ENCODE measurements around the gene C17orf107.

The C17orf107 gene

DNA sequence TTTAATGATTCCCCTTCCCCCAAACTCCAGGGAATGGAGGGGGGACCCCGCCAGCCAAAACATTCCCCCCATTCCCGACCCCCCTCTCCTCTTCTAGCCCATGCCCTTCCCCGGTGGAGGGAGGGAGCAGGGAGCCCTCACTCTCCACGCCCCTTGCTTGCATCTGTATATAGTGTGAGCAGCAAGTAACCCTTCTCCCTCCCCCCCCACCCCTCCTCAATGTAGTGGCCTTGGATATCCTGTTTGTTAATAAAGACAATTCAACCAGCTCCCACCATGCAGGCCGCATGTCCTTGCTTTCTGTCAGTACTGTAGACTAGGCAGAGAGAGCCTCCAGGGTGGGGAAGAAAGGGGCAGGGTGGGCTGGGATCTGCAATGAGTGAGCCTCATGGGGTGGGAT is 1.6 kb upstream of the C17orf107 start:
- TF ChIP-seq CTCF (IDR thresholded peaks at IDR 0.05; ENCODE audit: control extremely low read depth, extremely low read depth, low read depth, missing control alignments): no peak
- ChIA-PET CTCF (interaction anchor here (0.8 to 3.2 kb wide), 3 partner anchors 9 to 11 kb away, joined by 4 to 22 read pairs (median 12); no protein-coding TSS in a partner anchor), POLR2A (interaction anchor here (0.7 kb wide), 1 partner anchor 42 kb away, joined by 3 read pairs; the partner anchor contains the start of gene SLC25A11)
- DNase-seq (ENCODE audit: extremely low spot score): no peak

DNA sequence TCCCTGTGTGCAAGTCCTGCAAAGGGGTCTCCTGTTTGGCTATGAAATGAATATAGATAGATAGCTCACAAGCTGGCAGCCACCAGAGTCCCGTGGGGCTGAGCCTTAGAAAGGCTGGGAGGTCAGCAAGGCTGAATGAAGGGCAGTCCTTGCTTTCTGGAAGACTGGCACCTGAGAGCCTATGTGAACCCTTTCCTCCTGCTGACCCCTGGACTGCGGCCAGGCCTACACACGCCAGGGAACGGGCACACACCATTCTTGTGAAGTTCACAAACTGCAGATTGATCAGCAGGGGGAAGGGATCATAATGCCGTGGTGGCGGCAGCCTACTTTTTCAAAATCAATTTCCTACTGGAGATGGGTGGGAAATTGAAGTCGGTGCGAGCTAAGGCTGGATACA is 985 bp upstream of the C17orf107 start:
- no peak for DNase-seq (ENCODE audit: extremely low spot score)
- ChIA-PET CTCF (interaction anchor here (1.5 to 3.2 kb wide), 3 partner anchors 10 to 44 kb away, joined by 3 to 22 read pairs (median 12); no protein-coding TSS in a partner anchor), POLR2A (no interaction called here)
- TF ChIP-seq CTCF (IDR thresholded peaks at IDR 0.05; ENCODE audit: control extremely low read depth, extremely low read depth, low read depth, missing control alignments): no peak

DNA sequence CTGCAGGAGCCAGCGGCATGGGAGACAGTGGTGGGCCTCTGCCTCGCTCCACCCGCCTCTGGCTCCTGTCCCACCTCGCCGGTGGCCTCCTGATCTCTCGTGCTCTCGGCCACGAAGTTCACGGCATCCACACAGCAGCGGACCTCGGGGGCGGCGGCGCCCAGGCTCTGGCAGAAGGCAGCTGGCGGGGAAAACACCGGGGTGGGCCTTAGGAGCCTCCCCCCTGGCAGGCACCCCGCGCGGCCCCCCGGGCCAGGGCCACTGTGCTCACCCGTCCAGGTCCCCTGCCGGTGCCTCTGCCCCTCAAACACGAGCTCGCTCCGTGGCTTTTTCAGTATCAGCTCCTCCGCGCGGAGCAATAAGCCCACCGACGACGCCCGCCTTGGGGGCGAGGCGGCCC is 409 bp upstream of the C17orf107 start:
- CTCF ChIA-PET: interaction anchor here (0.8 to 3.2 kb wide), 10 partner anchors 8 to 383 kb away, joined by 3 to 22 read pairs (median 5); partner anchors contain the start of genes GLTPD2 and RABEP1
- TF ChIP-seq CTCF (IDR thresholded peaks at IDR 0.05; ENCODE audit: control extremely low read depth, extremely low read depth, low read depth, missing control alignments): no peak
- POLR2A ChIA-PET: interaction anchor here (0.6 to 1.1 kb wide), 2 partner anchors 41 to 370 kb away, joined by 3 to 6 read pairs; partner anchors contain the start of genes RNF167 and SLC25A11
- no peak for DNase-seq (ENCODE audit: extremely low spot score)

DNA sequence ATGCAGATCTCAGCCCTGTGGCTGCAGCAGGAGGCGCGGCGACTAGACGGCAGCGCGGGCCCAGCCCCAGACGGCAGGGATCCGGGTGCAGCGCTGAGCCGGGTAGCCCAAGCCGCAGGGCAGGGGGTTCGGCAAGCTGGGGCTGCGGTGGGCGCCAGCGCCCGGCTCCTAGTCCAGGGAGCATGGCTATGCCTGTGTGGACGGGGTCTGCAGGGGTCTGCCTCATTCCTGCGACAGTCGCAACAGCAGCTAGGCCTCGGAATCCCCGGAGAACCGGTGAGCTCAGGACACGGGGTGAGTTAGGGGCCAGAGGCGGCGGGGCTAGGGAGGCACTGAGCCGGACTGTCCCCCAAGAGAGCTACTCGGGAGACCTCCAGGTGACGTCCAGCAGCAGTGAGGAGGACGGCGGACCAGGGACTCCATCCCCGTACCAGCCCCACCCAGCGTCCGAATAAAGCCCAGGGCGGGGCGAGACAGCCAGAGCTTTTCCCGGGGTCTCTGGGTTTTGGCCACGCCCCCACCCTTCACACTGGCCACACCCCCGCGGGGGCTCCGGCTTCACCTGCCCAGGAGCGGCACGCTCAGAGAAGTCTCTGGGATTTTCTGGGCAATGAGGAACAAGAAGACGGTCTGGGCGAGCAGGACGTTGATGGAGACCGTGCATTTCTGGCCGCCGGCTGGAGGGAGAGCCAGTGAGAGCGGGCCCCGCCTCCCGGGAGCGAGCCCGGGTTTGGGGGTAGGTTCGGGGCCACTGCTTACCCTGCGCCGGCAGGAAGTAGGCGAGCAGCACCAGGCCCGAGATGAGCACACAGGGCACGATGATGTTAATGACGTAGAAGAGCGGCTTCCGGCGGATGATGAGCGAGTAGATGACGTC is 1.1 kb downstream of the C17orf107 start:
- POLR2A ChIA-PET: interaction anchor here (0.6 to 1.1 kb wide), 3 partner anchors 39 to 201 kb away, joined by 3 to 6 read pairs (median 4); partner anchors contain the start of genes PLD2, RNF167 and SLC25A11
- DNase-seq (ENCODE audit: extremely low spot score): no peak
- CTCF ChIA-PET: interaction anchor here (1.1 to 3.2 kb wide), 9 partner anchors 8 to 333 kb away, joined by 4 to 22 read pairs (median 5); partner anchors contain the start of gene GLTPD2
- no peak for TF ChIP-seq CTCF (IDR thresholded peaks at IDR 0.05; ENCODE audit: control extremely low read depth, extremely low read depth, low read depth, missing control alignments)

- CTCF ChIA-PET: interaction anchor here (1.7 to 3.2 kb wide), 5 partner anchors 8 to 193 kb away, joined by 4 to 22 read pairs (median 7); partner anchors contain the start of gene GLTPD2
- POLR2A ChIA-PET: interaction anchor here (0.6 kb wide), 1 partner anchor 202 kb away, joined by 4 read pairs; no protein-coding TSS in a partner anchor
- TF ChIP-seq CTCF (IDR thresholded peaks at IDR 0.05; ENCODE audit: control extremely low read depth, extremely low read depth, low read depth, missing control alignments): no peak
- DNase-seq (ENCODE audit: extremely low spot score): no peak
These were observed 1.8 kb downstream of the C17orf107 start for GRCh38 chr17:4901108-4901647.

All from GM10248 (cell line).